Smooth muscle cell (in vitro differentiated cells): ENCODE results near the gene PDK2. TPM values are rescaled to one million over a fixed set of nuclear protein-coding genes. Genes with fewer than 3 reads are reported as not detected.

Experiments used
- DNase-seq: peaks from one replicate; lab custom pipeline; 2025; ENCODE audit not compliant: unreplicated experiment; lab: John Stamatoyannopoulos, UW
- H2AFZ ChIP-seq: fragments of 200-600 bp; sonication (generic); 2 replicates; pipeline ENCODE4 v1.6.0; 2016; ENCODE audit warnings: antibody characterized with exemption, low read depth, mild to moderate bottlenecking
- H3F3A ChIP-seq: fragments of 200-600 bp; sonication (generic); 2 replicates; pipeline ENCODE4 v1.6.0; 2017; ENCODE audit warnings: antibody characterized with exemption, low read depth
- H3K27ac ChIP-seq: fragments of 200-600 bp; sonication (generic); 2 replicates; pipeline ENCODE4 v1.5.1; 2016; ENCODE audit warnings: low read depth, mild to moderate bottlenecking
- H3K27me3 ChIP-seq: fragments of 200-600 bp; sonication (generic); 2 replicates; pipeline ENCODE4 v1.6.1; 2016; ENCODE audit warnings: low read depth, mild to moderate bottlenecking
- H3K36me3 ChIP-seq: fragments of 200-600 bp; sonication (generic); 2 replicates; pipeline ENCODE4 v1.5.1; 2016; ENCODE audit warnings: low read depth
- H3K4me1 ChIP-seq: fragments of 200-600 bp; sonication (generic); 2 replicates; pipeline ENCODE4 v1.5.1; 2016; ENCODE audit warnings: low read depth
- H3K4me2 ChIP-seq: fragments of 200-600 bp; sonication (generic); 2 replicates; pipeline ENCODE4 v1.6.0; 2016; ENCODE audit warnings: mild to moderate bottlenecking
- H3K4me3 ChIP-seq: fragments of 200-600 bp; sonication (generic); 2 replicates; pipeline ENCODE4 v1.5.1; 2016; ENCODE audit warnings: mild to moderate bottlenecking
- H3K79me2 ChIP-seq: fragments of 200-600 bp; sonication (generic); 2 replicates; pipeline ENCODE4 v1.6.0; 2016; ENCODE audit warnings: low read depth, mild to moderate bottlenecking
- H3K9ac ChIP-seq: fragments of 200-600 bp; sonication (generic); 2 replicates; pipeline ENCODE4 v1.6.0; 2016; ENCODE audit warnings: low read depth
- H3K9me3 ChIP-seq: fragments of 200-600 bp; sonication (generic); replicated peaks from 2 replicates; pipeline ENCODE4 v1.5.1; 2016; ENCODE audit warnings: low read depth
- H4K20me1 ChIP-seq: fragments of 200-600 bp; sonication (generic); 2 replicates; pipeline ENCODE4 v1.6.0; 2016; ENCODE audit warnings: low read depth
- WGBS: methylation state at CpG from one replicate; pipeline ENCODE4 v1.1.7; 2016; ENCODE audit warnings: low lambda C conversion rate; 5-methylcytosine and 5-hydroxymethylcytosine counted together
- polyA plus RNA-seq: library from polyadenylated mRNA; unstranded; fragments of >200 nt; fragmentation: Nextera tagmentation; extraction: Ambion mirVana; gene quantifications from 2 replicates; pipeline ENCODE4 v1.2.1, GENCODE V29; 2016
- total RNA-seq: library from RNA; depleted of rRNA; stranded (reverse); fragments of >200 nt; gene quantifications from 2 replicates; pipeline ENCODE4 v1.2.3, GENCODE V29; 2014
- TF ChIP-seq, protein P1 (sequence below): fragments of 200-600 bp; sonication (generic); IDR thresholded peaks from 2 replicates; pipeline ENCODE4 v1.5.1; 2017; ENCODE audit warnings: borderline replicate concordance, mild to moderate bottlenecking, antibody characterized with exemption; ENCODE audit not compliant: insufficient read depth, poor library complexity, severe bottlenecking

Gene PDK2
- total and polyA plus RNA-seq, 2 experiments from 2014 or later = 28.2 to 36.5 TPM

DNA sequence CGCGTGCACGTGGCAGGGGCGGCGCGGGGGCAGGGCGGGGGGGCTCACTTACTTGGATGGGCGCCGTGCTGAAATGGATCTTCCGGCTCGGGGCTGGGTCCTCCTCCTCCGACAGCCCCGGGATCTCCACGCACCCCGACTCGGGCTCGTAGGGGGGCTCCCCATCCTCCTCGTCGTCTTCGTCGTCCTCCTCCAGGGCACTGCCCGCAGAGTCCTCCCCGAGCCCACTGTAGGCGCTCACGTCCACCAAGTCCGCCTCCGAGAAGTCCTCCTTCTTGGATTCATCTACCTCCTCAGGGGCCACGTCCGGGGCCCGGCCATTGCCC, 53.9 kb downstream of the PDK2 start:
- no peak for DNase-seq

DNA sequence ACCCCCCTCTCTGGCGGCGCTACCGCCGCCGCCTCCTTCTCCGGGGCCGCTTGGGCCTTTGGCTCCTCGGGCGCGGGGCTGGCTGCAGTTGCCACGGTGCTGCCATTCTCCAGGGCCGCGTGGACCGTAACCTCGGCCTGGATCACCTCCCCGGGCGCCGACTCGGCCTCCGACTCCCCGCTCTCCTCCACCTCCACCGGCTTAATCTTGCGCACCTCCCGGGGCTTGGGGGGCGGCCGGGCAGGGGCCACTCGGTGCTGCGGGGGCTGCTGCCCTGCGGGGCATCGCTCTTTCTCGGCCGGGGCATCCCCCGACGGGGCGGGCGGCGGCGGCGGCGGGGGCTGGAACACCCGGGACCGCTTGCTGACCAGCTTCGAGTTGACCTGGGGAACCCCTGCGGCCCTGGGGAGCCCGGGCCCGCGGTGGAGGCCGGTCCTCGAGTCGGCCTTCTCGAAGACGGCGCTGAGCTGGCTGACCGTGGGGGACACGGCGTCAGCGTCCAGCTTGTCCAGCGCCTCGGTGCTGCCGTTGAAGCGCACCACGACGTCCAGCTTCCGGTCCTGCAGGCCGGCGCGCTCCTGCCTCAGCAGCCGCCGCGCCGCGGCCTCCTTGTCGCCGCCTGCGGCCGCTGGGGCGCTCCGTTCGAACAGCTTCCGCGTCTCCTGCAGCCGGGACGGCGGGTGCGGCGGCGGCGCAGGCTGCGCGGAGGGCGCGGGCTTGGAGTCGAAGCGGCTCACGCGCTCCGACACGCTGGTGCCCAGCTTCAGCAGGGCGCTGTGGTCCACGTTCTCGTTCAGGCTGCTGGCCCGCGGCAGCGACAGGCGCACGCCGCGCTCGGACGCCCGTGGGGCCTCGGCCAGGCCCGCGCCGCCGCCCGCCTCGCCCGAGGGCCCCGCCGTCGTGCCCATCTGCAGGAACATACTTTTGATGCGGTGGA, 54.5 kb downstream of the PDK2 start:
- peaks cover 52% of the 10 kb centered on the region for H4K20me1 ChIP-seq
- H3F3A ChIP-seq = peaks cover 4% of the 10 kb centered on the region
- H3K9me3 ChIP-seq = no peaks in the 10 kb centered on the region
- peak overlapping the region; percentile 78 for H3K9ac ChIP-seq
- peak overlapping the region; percentile 26 for H3K27ac ChIP-seq
- H2AFZ ChIP-seq = no peak overlapping the region
- peaks cover 30% of the 10 kb centered on the region for H3K4me1 ChIP-seq
- DNase-seq = no peak
- TF ChIP-seq, protein P1, sequence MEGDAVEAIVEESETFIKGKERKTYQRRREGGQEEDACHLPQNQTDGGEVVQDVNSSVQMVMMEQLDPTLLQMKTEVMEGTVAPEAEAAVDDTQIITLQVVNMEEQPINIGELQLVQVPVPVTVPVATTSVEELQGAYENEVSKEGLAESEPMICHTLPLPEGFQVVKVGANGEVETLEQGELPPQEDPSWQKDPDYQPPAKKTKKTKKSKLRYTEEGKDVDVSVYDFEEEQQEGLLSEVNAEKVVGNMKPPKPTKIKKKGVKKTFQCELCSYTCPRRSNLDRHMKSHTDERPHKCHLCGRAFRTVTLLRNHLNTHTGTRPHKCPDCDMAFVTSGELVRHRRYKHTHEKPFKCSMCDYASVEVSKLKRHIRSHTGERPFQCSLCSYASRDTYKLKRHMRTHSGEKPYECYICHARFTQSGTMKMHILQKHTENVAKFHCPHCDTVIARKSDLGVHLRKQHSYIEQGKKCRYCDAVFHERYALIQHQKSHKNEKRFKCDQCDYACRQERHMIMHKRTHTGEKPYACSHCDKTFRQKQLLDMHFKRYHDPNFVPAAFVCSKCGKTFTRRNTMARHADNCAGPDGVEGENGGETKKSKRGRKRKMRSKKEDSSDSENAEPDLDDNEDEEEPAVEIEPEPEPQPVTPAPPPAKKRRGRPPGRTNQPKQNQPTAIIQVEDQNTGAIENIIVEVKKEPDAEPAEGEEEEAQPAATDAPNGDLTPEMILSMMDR = peak; percentile 3
- no peaks in the 10 kb centered on the region for H3K27me3 ChIP-seq
- 1% methylated on average over 91 of the region's 123 CpGs for WGBS
- peaks cover 58% of the 10 kb centered on the region for H3K79me2 ChIP-seq
- H3K4me2 ChIP-seq = peak overlapping the region; percentile 98
- peak overlapping the region; percentile 99 for H3K4me3 ChIP-seq
- no peaks in the 10 kb centered on the region for H3K36me3 ChIP-seq

More for the DNA sequence above, 53.9 kb downstream of the PDK2 start:
- peaks cover 64% of the 10 kb centered on the region for H3K79me2 ChIP-seq
- H3K27ac ChIP-seq = peak overlapping the region; percentile 26
- H3K27me3 ChIP-seq = no peaks in the 10 kb centered on the region
- H3K36me3 ChIP-seq = no peaks in the 10 kb centered on the region
- peaks cover 4% of the 10 kb centered on the region for H3F3A ChIP-seq
- under 1% methylated on average over 20 of the region's 30 CpGs for WGBS
- peaks cover 30% of the 10 kb centered on the region for H3K4me1 ChIP-seq
- no peaks in the 10 kb centered on the region for H3K9me3 ChIP-seq
- peak overlapping the region; percentile 99 for H3K4me3 ChIP-seq
- peak overlapping the region; percentile 78 for H3K9ac ChIP-seq
- TF ChIP-seq, protein P1 = no peak
- H2AFZ ChIP-seq = no peak overlapping the region
- H3K4me2 ChIP-seq = peak overlapping the region; percentile 98
- H4K20me1 ChIP-seq = peaks cover 59% of the 10 kb centered on the region

DNA sequence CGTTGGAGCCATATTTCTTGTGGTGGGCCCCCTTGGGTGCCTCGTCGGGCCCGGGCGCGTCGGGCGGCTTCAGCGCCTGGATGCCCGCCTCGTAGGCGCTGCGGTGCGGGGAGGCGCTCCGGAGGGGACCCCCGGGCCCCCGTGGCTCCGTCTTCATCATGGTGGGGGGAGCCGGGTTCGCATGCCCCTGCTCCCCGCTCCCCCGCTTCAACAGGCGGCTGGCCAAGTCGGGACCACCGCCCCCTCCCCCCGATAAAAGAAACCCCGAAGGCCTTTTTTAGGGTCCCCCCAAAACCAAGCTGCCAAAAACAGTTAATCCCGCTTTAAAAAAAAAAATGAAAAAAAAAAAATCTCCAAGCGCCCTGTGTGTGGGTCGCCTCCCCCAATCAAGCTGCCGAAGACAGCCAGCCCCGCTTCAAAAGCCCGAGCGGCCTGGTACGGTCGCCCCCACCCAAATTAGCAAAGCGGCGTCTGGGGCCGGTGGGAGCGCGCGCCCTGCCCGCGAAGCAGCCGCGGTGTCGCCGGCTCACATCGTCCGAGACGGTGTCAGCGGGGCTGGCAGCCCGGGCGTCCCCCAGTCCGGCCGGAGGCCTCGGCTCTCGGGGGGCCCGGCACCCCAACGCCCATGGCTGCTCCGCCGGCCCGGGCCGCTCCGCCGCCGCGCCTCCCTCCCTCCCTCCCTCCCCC, 55.3 kb downstream of the PDK2 start, which contains the start of gene PPP1R9B:
Gene PPP1R9B (minus strand): TSS at position 324 of the 687 bp plus-strand sequence. CDS start 164 bp downstream, at position 160.
- Histone ChIP-seq H3K79me2 (peaks cover 53% of the 10 kb centered on the region), H3K27me3 (no peaks in the 10 kb centered on the region), H3K27ac (peak within 1 kb of the TSS; percentile 45), H3F3A (peaks cover 7% of the 10 kb centered on the region), H3K9ac (peak within 1 kb of the TSS; percentile 78), H3K36me3 (no peaks in the 10 kb centered on the region), H2AFZ (no peak within 1 kb of the TSS), H3K4me3 (peak within 1 kb of the TSS; percentile 99), H3K4me1 (peaks cover 30% of the 10 kb centered on the region), H4K20me1 (peaks cover 44% of the 10 kb centered on the region), H3K4me2 (peak within 1 kb of the TSS; percentile 98), H3K9me3 (no peaks in the 10 kb centered on the region)
- no peak for DNase-seq
- WGBS = under 1% methylated on average over 56 of the region's 69 CpGs
- TF ChIP-seq, protein P1 = no peak
